OCI-LY1 (cell line): ENCODE results near the gene P2RY11.

Experiments used
- H2AFZ ChIP-seq: fragments of 200-600 bp; sonication (generic), shearing (Covaris generic); 2 replicates; pipeline ENCODE4 v1.6.0; 2014; ENCODE audit warnings: antibody characterized with exemption, mild to moderate bottlenecking, low read length
- H3F3A ChIP-seq: fragments of 200-600 bp; sonication (generic), shearing (Covaris generic); 2 replicates; pipeline ENCODE4 v1.6.0; 2014; ENCODE audit warnings: mild to moderate bottlenecking, antibody characterized with exemption, low read length, moderate library complexity; ENCODE audit not compliant: insufficient read depth
- H3K27ac ChIP-seq: fragments of 200-600 bp; sonication (generic); 2 replicates; pipeline ENCODE4 v1.5.1; 2014; ENCODE audit warnings: low read length, mixed run types, mild to moderate bottlenecking, low read depth; ENCODE audit not compliant: poor library complexity, severe bottlenecking
- H3K27me3 ChIP-seq: fragments of 200-600 bp; sonication (generic); 2 replicates; pipeline ENCODE4 v1.6.0; 2014; ENCODE audit warnings: antibody characterized with exemption, mild to moderate bottlenecking, low read length, moderate library complexity; ENCODE audit not compliant: insufficient read depth
- H3K36me3 ChIP-seq: fragments of 200-600 bp; sonication (generic); 2 replicates; pipeline ENCODE4 v1.6.1; 2014; ENCODE audit warnings: mild to moderate bottlenecking, antibody characterized with exemption, low read length, moderate library complexity, mixed read lengths; ENCODE audit not compliant: insufficient read depth
- H3K4me1 ChIP-seq: fragments of 200-600 bp; sonication (generic); 2 replicates; pipeline ENCODE4 v1.5.1; 2014; ENCODE audit warnings: mild to moderate bottlenecking, low read length, moderate library complexity; ENCODE audit not compliant: insufficient read depth, severe bottlenecking
- H3K4me2 ChIP-seq: fragments of 200-600 bp; sonication (generic), shearing (Covaris generic); 2 replicates; pipeline ENCODE4 v1.6.1; 2014; ENCODE audit warnings: low read length
- H3K4me3 ChIP-seq: fragments of 200-600 bp; sonication (generic); 2 replicates; pipeline ENCODE4 v1.5.1; 2014; ENCODE audit warnings: low read length, low read depth, mild to moderate bottlenecking, mixed read lengths; ENCODE audit not compliant: poor library complexity, severe bottlenecking
- H3K79me2 ChIP-seq: fragments of 200-600 bp; shearing (Covaris generic); 2 replicates; pipeline ENCODE4 v1.6.1; 2016; ENCODE audit warnings: mixed run types, low read length, mixed read lengths; ENCODE audit not compliant: insufficient read depth
- H3K9ac ChIP-seq: fragments of 200-600 bp; sonication (generic), shearing (Covaris generic); 2 replicates; pipeline ENCODE4 v1.6.1; 2014; ENCODE audit warnings: mild to moderate bottlenecking, low read length, mixed read lengths
- H3K9me2 ChIP-seq: fragments of 200-600 bp; sonication (generic), shearing (Covaris generic); 2 replicates; pipeline ENCODE4 v1.6.1; 2014; ENCODE audit warnings: low read depth, mild to moderate bottlenecking, low read length, mixed read lengths
- H3K9me3 ChIP-seq: fragments of 200-600 bp; shearing (Covaris generic); 2 replicates; pipeline ENCODE4 v1.6.1; 2014; ENCODE audit warnings: low read length, mixed read lengths
- H4K20me1 ChIP-seq: fragments of 200-600 bp; sonication (generic), shearing (Covaris generic); 2 replicates; pipeline ENCODE4 v1.6.0; 2016; ENCODE audit warnings: mild to moderate bottlenecking, low read length; ENCODE audit not compliant: insufficient read depth
- CTCF ChIP-seq: fragments of 200-600 bp; sonication (generic), shearing (Covaris generic); IDR thresholded peaks from 2 replicates; pipeline ENCODE4 v1.5.1; 2017; ENCODE audit warnings: mild to moderate bottlenecking, antibody characterized with exemption, low read length, moderate library complexity, mixed read lengths
- EZH2 ChIP-seq: fragments of 200-600 bp; sonication (generic), shearing (Covaris generic); IDR thresholded peaks from 2 replicates; pipeline ENCODE4 v1.8.0; 2017; ENCODE audit warnings: borderline replicate concordance, mixed run types, mild to moderate bottlenecking, antibody characterized with exemption, low read length, moderate library complexity, mixed read lengths

Gene P2RY11

GRCh38 chr19:10106100-10106936, 5.2 kb upstream of the P2RY11 start, which contains the start of gene PPAN:
Gene PPAN (plus strand): TSS chr19:10106362. CDS start chr19:10106395, 33 bp downstream.
- H3K4me1 ChIP-seq, result peaks cover 86% of the 10 kb centered on the region
- no peaks in the 10 kb centered on the region for H3K9me2 ChIP-seq
- no peaks in the 10 kb centered on the region for H3K27me3 ChIP-seq
- peak within 1 kb of the TSS; percentile 99 for H3K4me3 ChIP-seq
- H3K79me2 ChIP-seq, result peaks cover 13% of the 10 kb centered on the region
- peak within 1 kb of the TSS; percentile 100 for H3K9ac ChIP-seq
- peaks cover 18% of the 10 kb centered on the region for H3F3A ChIP-seq
- peaks cover 47% of the 10 kb centered on the region for H3K36me3 ChIP-seq
- H3K4me2 ChIP-seq, result peak within 1 kb of the TSS; percentile 94
- H4K20me1 ChIP-seq, result no peaks in the 10 kb centered on the region
- TF ChIP-seq EZH2 (no peak), CTCF (no peak)
- no peaks in the 10 kb centered on the region for H3K9me3 ChIP-seq
- no peak within 1 kb of the TSS for H2AFZ ChIP-seq
- peak within 1 kb of the TSS; percentile 98 for H3K27ac ChIP-seq

- H3K9me2 ChIP-seq, result no peaks in the 10 kb centered on the region
- no peak overlapping the region for H2AFZ ChIP-seq
- no peaks in the 10 kb centered on the region for H4K20me1 ChIP-seq
- TF ChIP-seq CTCF, result no peak
- TF ChIP-seq EZH2, result no peak
- peaks cover 13% of the 10 kb centered on the region for H3K79me2 ChIP-seq
- H3K4me1 ChIP-seq, result peaks cover 86% of the 10 kb centered on the region
- H3K9ac ChIP-seq, result peak overlapping the region; percentile 100
- H3F3A ChIP-seq, result peaks cover 26% of the 10 kb centered on the region
- H3K27me3 ChIP-seq, result no peaks in the 10 kb centered on the region
- peak overlapping the region; percentile 67 for H3K27ac ChIP-seq
- H3K9me3 ChIP-seq, result no peaks in the 10 kb centered on the region
- peak overlapping the region; percentile 94 for H3K4me2 ChIP-seq
- H3K36me3 ChIP-seq, result peaks cover 56% of the 10 kb centered on the region
- peak overlapping the region; percentile 99 for H3K4me3 ChIP-seq
Observed at GRCh38 chr19:10107254-10107653, 4.2 kb upstream of the P2RY11 start.

- Histone ChIP-seq H3K9ac (peak overlapping the region; percentile 100), H3F3A (peaks cover 28% of the 10 kb centered on the region), H3K4me3 (peak overlapping the region; percentile 99), H4K20me1 (no peaks in the 10 kb centered on the region), H3K4me1 (peaks cover 86% of the 10 kb centered on the region), H3K27ac (peak overlapping the region; percentile 67), H3K79me2 (peaks cover 13% of the 10 kb centered on the region), H3K36me3 (peaks cover 57% of the 10 kb centered on the region), H2AFZ (no peak overlapping the region), H3K27me3 (no peaks in the 10 kb centered on the region), H3K9me3 (no peaks in the 10 kb centered on the region), H3K4me2 (peak overlapping the region; percentile 94), H3K9me2 (no peaks in the 10 kb centered on the region)
- TF ChIP-seq EZH2 (no peak), CTCF (no peak)
Observed at GRCh38 chr19:10107817-10108367, 3.6 kb upstream of the P2RY11 start.
